ENCODE results near the gene DNM1.

DNA sequence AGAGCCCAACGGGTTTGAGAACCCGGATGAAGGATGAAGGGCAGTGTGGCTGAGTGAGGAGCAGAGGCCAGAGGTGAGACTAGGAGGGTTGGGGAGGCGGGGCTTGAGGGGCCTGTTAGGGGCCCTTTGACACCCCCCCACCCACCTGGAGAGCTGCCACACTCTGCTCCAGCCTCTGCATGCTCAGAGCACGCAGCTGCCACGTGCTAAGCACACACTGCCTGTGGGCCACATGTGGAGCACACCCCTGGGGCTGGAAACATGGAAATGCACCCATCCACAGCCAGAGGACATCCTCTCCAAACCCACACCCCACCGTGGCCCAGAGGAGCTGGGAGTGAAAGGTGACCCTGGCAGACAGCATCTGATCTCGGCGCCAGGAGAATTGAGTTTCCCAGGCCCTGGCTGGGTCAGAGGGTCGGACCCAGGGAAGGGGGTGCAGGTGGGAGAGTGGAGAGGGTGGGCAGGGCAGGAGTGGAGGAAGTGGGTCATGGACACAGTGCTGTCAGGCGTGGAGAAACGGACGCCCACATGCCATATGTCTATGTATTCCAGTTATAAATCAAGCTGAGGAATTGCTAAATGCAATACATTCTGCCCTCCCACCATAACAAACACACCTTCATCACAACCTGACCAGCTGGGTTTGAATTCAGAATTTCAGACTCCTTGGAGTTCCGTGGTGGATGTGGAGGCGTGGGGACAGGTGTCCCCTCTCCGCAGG, 5.9 kb downstream of the DNM1 start:
- TF ChIP-seq, protein P1, sequence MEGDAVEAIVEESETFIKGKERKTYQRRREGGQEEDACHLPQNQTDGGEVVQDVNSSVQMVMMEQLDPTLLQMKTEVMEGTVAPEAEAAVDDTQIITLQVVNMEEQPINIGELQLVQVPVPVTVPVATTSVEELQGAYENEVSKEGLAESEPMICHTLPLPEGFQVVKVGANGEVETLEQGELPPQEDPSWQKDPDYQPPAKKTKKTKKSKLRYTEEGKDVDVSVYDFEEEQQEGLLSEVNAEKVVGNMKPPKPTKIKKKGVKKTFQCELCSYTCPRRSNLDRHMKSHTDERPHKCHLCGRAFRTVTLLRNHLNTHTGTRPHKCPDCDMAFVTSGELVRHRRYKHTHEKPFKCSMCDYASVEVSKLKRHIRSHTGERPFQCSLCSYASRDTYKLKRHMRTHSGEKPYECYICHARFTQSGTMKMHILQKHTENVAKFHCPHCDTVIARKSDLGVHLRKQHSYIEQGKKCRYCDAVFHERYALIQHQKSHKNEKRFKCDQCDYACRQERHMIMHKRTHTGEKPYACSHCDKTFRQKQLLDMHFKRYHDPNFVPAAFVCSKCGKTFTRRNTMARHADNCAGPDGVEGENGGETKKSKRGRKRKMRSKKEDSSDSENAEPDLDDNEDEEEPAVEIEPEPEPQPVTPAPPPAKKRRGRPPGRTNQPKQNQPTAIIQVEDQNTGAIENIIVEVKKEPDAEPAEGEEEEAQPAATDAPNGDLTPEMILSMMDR (IDR thresholded peaks at IDR 0.05): no peak
- TF ChIP-seq POLR2A (IDR thresholded peaks at IDR 0.05) (no peak), EP300 (IDR thresholded peaks at IDR 0.05) (no peak), POLR2AphosphoS5 (IDR thresholded peaks at IDR 0.05) (no peak)
